K562 (cell line): ENCODE data around the gene IMPA2. TPM values are rescaled to one million over a fixed set of nuclear protein-coding genes. Genes with fewer than 3 reads are reported as not detected.

Source experiments
- ATAC-seq: fragments of 200-7000 bp; cut with Tn5 transposase; 3 replicates; pipeline ENCODE4 v1.9.1; 2020; ENCODE audit warnings: moderate library complexity
- BruUV-seq: library from RNA; stranded (reverse); fragments of 400-500 nt; replicated peaks from 2 replicates; lab custom pipeline; 2021; lab: Mats Ljungman, UMichigan
- CTCF ChIA-PET: fragments of 300-600 bp; formaldehyde crosslinking; extraction: SDS; loops from one replicate; lab custom pipeline; 2021; ENCODE audit warnings: low intra/inter-chr PET ratio; lab: Yijun Ruan, JAX
- POLR2A ChIA-PET: fragments of 300-600, 350-650 bp; sonication (Branson Sonifier 250); formaldehyde crosslinking; extraction: SDS; loops from one replicate; lab custom pipeline; 2021; ENCODE audit warnings: antibody characterized with exemption, inconsistent platforms; lab: Yijun Ruan, JAX
- DNase-seq, 4 experiments: peaks; one replicate each; pipeline versions ENCODE4 v3.0.0 to v3.0.0-alpha.2; 2011 to 2018; ENCODE audit warnings: low spot score in 3 of 4, mixed read lengths in 3 of 4; ENCODE audit errors: extremely low read depth in 1 of 4
- FAIRE-seq: peaks from 2 replicates; lab custom pipeline; 2011; peaks lifted over from hg19 to GRCh38; lab: Jason Lieb, UNC
- H2AFZ ChIP-seq: 2 replicates; pipeline ENCODE4 v1.6.0; 2011; ENCODE audit warnings: low read depth, low read length, control low read depth, inconsistent platforms
- H3K27ac ChIP-seq: fragments of 200-600 bp; 3 replicates; pipeline ENCODE4 v1.8.0; 2011; ENCODE audit warnings: low read depth, mild to moderate bottlenecking, control low read depth, inconsistent platforms, low read length, moderate library complexity, mixed read lengths; ENCODE audit errors: extremely low read depth
- H3K27me3 ChIP-seq, 2 experiments: fragments of 300-600 bp in 1 of 2; 2 replicates in 1 of 2; 3 replicates in 1 of 2; pipeline versions ENCODE4 v1.6.0 to v1.8.0; 2011; ENCODE audit warnings: inconsistent platforms in 2 of 2, low read length in 2 of 2, mild to moderate bottlenecking in 1 of 2, mixed read lengths in 1 of 2, moderate library complexity in 1 of 2; ENCODE audit not compliant: control insufficient read depth in 2 of 2, insufficient read depth in 2 of 2
- H3K36me3 ChIP-seq: fragments of 300-600 bp; 3 replicates; pipeline ENCODE4 v1.8.0; 2011; ENCODE audit warnings: mild to moderate bottlenecking, low read length, inconsistent platforms; ENCODE audit not compliant: control insufficient read depth, insufficient read depth
- H3K4me1 ChIP-seq, 2 experiments: fragments of 200-600 bp in 1 of 2; replicated peaks in 1 of 2; 2 replicates in 1 of 2; 3 replicates in 1 of 2; pipeline versions ENCODE4 v1.5.1 to v1.8.0; 2011; ENCODE audit warnings: inconsistent platforms in 2 of 2, low read length in 2 of 2, mild to moderate bottlenecking in 1 of 2, mixed read lengths in 1 of 2, moderate library complexity in 1 of 2; ENCODE audit not compliant: control insufficient read depth in 2 of 2, insufficient read depth in 2 of 2
- H3K4me2 ChIP-seq: 2 replicates; pipeline ENCODE4 v1.6.1; 2011; ENCODE audit warnings: low read length, control low read depth, inconsistent platforms, mixed read lengths; ENCODE audit not compliant: insufficient read depth
- H3K4me3 ChIP-seq: fragments of 200-600 bp; sonication (generic), shearing (Covaris generic); 2 replicates; pipeline ENCODE4 v1.5.1; 2016; ENCODE audit warnings: control low read depth, inconsistent platforms
- H3K79me2 ChIP-seq: fragments of 200-600 bp; 3 replicates; pipeline ENCODE4 v1.8.0; 2011; ENCODE audit warnings: low read length, inconsistent platforms; ENCODE audit not compliant: control insufficient read depth, insufficient read depth
- H3K9ac ChIP-seq, 2 experiments: 2 replicates each; pipeline versions ENCODE4 v1.6.0 to v1.6.1; 2011; ENCODE audit warnings: low read depth in 2 of 2, low read length in 2 of 2, control low read depth in 1 of 2, inconsistent platforms in 1 of 2, mild to moderate bottlenecking in 1 of 2, mixed read lengths in 1 of 2; ENCODE audit not compliant: insufficient read depth in 1 of 2
- H3K9me1 ChIP-seq: one replicate; pipeline ENCODE4 v1.6.0; 2011; ENCODE audit warnings: inconsistent platforms, mild to moderate bottlenecking, low read length, moderate library complexity; ENCODE audit not compliant: control insufficient read depth, insufficient read depth
- H3K9me3 ChIP-seq: replicated peaks from 2 replicates; pipeline ENCODE4 v1.5.1; 2011; ENCODE audit warnings: low read depth, low read length, inconsistent platforms; ENCODE audit not compliant: control insufficient read depth, insufficient read depth
- H4K20me1 ChIP-seq: replicated peaks from 2 replicates; pipeline ENCODE4 v1.6.1; 2011; ENCODE audit warnings: low read length, inconsistent platforms, mixed read lengths; ENCODE audit not compliant: control insufficient read depth, insufficient read depth
- POLR2AphosphoS5 ChIP-seq: IDR thresholded peaks from 2 replicates; pipeline ENCODE4 v1.6.1; 2011; ENCODE audit warnings: mild to moderate bottlenecking, low read depth, low read length, moderate library complexity; ENCODE audit not compliant: control insufficient read depth, insufficient read depth
- POLR2B ChIP-seq: fragments of 450-650 bp; IDR thresholded peaks from 2 replicates; pipeline ENCODE4 v1.6.1; 2018; ENCODE audit warnings: low read depth; ENCODE audit not compliant: partially characterized antibody
- TCF7L2 ChIP-seq: fragments of 150-350 bp; IDR thresholded peaks from 2 replicates; pipeline ENCODE4 v1.6.1; 2016; ENCODE audit warnings: low read depth, mild to moderate bottlenecking, low read length, moderate library complexity
- THAP12 ChIP-seq: fragments of 250-450 bp; sonication (Bioruptor Pico); IDR thresholded peaks from 2 replicates; pipeline ENCODE4 v1.9.0; 2021; ENCODE audit warnings: mild to moderate bottlenecking, inconsistent platforms
- ZNF398 ChIP-seq: fragments of 250-450 bp; sonication (Bioruptor Pico); IDR thresholded peaks from 2 replicates; pipeline ENCODE4 v1.8.0; 2021; ENCODE audit warnings: moderate library complexity, mild to moderate bottlenecking, inconsistent platforms
- WGBS: fragments of 100-300 bp; shearing (Covaris generic); methylation state at CpG from one replicate; pipeline ENCODE4 v1.1.6; 2016; ENCODE audit warnings: low coverage, mixed read lengths; ENCODE audit not compliant: insufficient coverage; ENCODE audit errors: missing lambda C conversion rate; 5-methylcytosine and 5-hydroxymethylcytosine counted together
- in situ Hi-C: fragments of 300-500 bp; cut with MboI; formaldehyde crosslinking; loops from 4 replicates; pipeline ENCODE4 v1.15.0; 2018; ENCODE audit warnings: inconsistent platforms, mixed read lengths
- intact Hi-C: fragments of 100-400 bp; cut with micrococcal nuclease; formaldehyde crosslinking; loops from 2 replicates; pipeline ENCODE4 v1.14.2; 2022
- polyA plus RNA-seq, 8 experiments: library from polyadenylated mRNA; depleted of rRNA in 4 of 8; stranded (reverse) in 5 of 8; unstranded in 3 of 8; fragments of >200 nt; fragmentation: Nextera tagmentation in 2 of 8; fragmentation: Illumina TruSeq in 1 of 8; extraction: Ambion mirVana in 2 of 8; extraction: Trizol in 1 of 8; gene quantifications; 2 replicates each; pipeline versions ENCODE4 v1.2.1 to v1.2.3, GENCODE V29; 2011 to 2014; ENCODE audit warnings: inconsistent platforms in 1 of 8, missing spikeins in 1 of 8
- total RNA-seq, 7 experiments: library from RNA; depleted of rRNA in 6 of 7; stranded (reverse); fragments of >200 nt in 6 of 7; fragmentation: Illumina TruSeq in 2 of 7; extraction: Trizol in 2 of 7; gene quantifications; 2 replicates each; pipeline versions ENCODE4 v1.2.1 to v1.2.3, GENCODE V29; 2011 to 2021; ENCODE audit warnings: low replicate concordance in 1 of 7

IMPA2 gene
- total and polyA plus RNA-seq, 9 of the 15 experiments (the other 6 are each of a cell fraction or from before 2014, with no cell fraction given) = 0.62 to 11.3 (median 5.7) TPM

- TF ChIP-seq ZNF398 (CRISPR knock-in tag) (no peak), TCF7L2 (no peak)
These were observed 48.7 kb downstream of the IMPA2 start (continued) for GRCh38 chr18:12029786-12030584.

GRCh38 chr18:12030670-12031069, 49.4 kb downstream of the IMPA2 start:
- no peak overlapping the region for H3K9ac ChIP-seq

More at GRCh38 chr18:12030670-12031069, 49.4 kb downstream of the IMPA2 start:
- Histone ChIP-seq H2AFZ (no peak overlapping the region), H3K36me3 (no peaks in the 10 kb centered on the region), H3K9me3 (no peaks in the 10 kb centered on the region), H3K79me2 (no peaks in the 10 kb centered on the region), H3K9me1 (no peaks in the 10 kb centered on the region), H3K27me3 (peaks cover 4 to 31% of the 10 kb centered on the region in 2 experiments; a peak in 4 of 5 replicates), H3K4me1 (peaks cover 0 to 3% of the 10 kb centered on the region in 2 experiments; a peak in 1 of 5 replicates), H3K4me3 (no peak overlapping the region)
- ChIA-PET POLR2A (interaction anchor here (1.2 kb wide), 1 partner anchor 16 kb away, joined by 3 read pairs; no protein-coding TSS in a partner anchor), CTCF (no interaction called here)
- BruUV-seq = no TSS peak
- intact Hi-C loops = loop anchor here (10.0 kb wide), 2 partner anchors 296 to 376 kb away; no protein-coding TSS in a partner anchor
- in situ Hi-C loops = loop anchor here (10.0 kb wide), 1 partner anchor 376 kb away; no protein-coding TSS in a partner anchor
- DNase-seq (no peak), ATAC-seq (no peak), FAIRE-seq (no peak)
- WGBS = 39% methylated on average over 8 of the region's 10 CpGs
- TF ChIP-seq POLR2AphosphoS5 (no peak), POLR2B (no peak), THAP12 (CRISPR knock-in tag) (no peak)
- TF ChIP-seq, all 486 proteins: peak for 0
- H4K20me1 ChIP-seq = no peaks in the 10 kb centered on the region; the same call in 1 of the 2 replicates
- H3K27ac ChIP-seq = no peak overlapping the region
- H3K4me2 ChIP-seq = no peak overlapping the region
